MV-4-11 (cell line): ENCODE data around the gene TRMT10B.
"Not testable (repeated sequence)": the region's sequence is repeated elsewhere in the genome, so short reads cannot be mapped to it uniquely, and the experiment has no call there.

Experiments
- DNase-seq: peaks from one replicate; lab custom pipeline; 2025; lab: John Stamatoyannopoulos, UW

Gene TRMT10B

DNA sequence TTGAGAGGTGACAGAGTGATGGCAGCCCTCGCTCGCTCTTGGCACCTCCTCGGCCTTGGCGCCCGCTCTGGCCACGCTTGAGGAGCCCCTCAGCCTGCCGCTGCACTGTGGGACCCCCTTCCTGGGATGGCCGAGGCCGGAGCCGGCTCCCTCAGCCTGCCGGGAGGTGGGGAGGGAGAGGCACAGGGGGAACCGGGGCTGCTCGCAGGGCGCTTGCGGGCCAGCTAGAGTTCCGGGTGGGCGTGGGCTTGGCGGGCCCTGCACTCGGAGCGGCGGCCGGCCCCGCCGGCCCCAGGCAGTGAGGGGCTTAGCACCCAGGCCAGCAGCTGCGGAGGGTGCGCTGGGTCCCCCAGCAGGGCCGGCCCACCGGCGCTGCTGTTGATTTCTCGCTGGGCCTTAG, 1.9 kb upstream of the TRMT10B start:
- not testable (repeated sequence) for DNase-seq

GRCh38 chr9:37752112-37752511, 1.5 kb upstream of the TRMT10B start:
- not testable (repeated sequence) for DNase-seq

GRCh38 chr9:37752642-37753488, 740 bp upstream of the TRMT10B start:
- DNase-seq: no peak

GRCh38 chr9:37758747-37759146, 5.1 kb downstream of the TRMT10B start:
- DNase-seq: no peak

DNA sequence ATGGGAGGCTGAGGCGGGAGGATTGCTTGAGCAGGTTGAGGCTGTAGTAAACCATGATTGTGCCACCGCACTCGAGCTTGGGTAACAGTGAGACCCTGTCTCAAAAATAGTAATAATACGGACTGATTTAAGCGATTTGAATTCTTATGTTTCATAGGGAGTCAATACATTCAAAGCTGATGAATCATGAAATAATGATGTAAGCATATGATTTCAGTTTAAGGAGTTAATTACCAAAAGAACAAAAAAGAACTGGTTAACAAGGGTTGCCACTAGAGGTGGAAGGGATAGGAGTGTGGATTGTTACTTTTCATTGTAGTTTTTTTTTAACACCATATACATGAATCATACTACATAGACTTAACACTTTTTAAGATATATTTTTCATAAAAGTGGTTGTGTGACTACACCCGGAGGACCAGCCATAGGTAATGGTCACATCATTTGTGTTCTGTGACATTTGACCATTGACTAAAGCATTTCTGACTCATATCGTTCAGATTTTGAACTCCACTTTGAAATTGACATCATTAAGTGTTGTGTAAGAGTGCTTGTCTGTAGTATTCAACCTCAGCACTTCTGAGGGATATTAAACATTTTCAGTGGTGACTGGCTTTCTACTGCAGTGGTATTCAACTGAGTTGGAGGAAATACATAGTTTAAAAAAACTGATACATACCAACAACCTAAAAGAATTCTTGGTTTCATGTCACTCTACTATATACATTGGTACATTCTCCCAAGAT, 7.0 kb downstream of the TRMT10B start:
- DNase-seq: no peak

- no peak for DNase-seq
Measured at GRCh38 chr9:37761511-37761910, 7.9 kb downstream of the TRMT10B start.

- not testable (repeated sequence) for DNase-seq
Measured at GRCh38 chr9:37765263-37765662, 11.7 kb downstream of the TRMT10B start.

DNA sequence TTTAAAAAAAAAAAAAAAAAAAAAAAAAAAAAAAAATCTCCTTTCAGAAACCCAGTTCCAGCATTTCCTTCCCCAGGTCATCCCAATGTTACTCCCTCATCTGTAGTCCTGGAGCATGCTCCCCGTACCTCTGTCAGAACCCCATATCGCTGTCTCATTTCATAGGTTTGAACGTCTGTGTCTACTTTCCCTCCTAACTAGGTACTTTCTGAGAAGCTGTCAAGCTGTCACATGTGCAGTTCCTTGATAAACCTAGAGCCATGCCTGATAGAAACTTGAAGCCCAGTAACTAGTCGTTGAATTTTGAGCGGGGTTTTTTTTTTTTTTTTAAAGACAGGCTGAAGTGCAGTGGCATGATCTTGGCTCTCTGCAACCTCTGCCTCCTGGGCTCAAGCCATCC, 15.7 kb downstream of the TRMT10B start:
- DNase-seq: no peak

GRCh38 chr9:37769995-37770394, 16.4 kb downstream of the TRMT10B start:
- no peak for DNase-seq

- no peak for DNase-seq
Measured at GRCh38 chr9:37775216-37775919, 21.8 kb downstream of the TRMT10B start.

DNA sequence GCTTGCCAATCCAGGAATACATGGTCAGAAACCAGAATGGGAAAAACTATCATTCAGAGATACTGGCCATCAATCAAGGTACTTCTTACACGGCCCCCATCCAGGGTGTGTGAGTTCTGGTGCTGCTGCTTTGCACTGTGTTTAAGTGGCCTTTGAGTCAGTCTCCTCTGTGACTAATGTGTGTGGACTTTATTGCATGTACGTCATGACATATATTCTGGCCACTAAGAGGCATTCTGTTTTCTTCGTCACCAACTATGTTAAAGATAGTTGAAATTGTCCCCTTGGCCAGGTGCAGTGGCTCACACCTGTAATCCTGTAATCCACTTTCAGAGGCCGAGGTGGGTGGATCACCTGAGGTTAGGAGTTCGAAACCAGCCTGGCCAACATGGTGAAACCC, 22.7 kb downstream of the TRMT10B start:
- no peak for DNase-seq

GRCh38 chr9:37778534-37778933, 24.9 kb downstream of the TRMT10B start:
- DNase-seq: no peak

GRCh38 chr9:37784291-37784615, 30.6 kb downstream of the TRMT10B start:
- DNase-seq: no peak

DNA sequence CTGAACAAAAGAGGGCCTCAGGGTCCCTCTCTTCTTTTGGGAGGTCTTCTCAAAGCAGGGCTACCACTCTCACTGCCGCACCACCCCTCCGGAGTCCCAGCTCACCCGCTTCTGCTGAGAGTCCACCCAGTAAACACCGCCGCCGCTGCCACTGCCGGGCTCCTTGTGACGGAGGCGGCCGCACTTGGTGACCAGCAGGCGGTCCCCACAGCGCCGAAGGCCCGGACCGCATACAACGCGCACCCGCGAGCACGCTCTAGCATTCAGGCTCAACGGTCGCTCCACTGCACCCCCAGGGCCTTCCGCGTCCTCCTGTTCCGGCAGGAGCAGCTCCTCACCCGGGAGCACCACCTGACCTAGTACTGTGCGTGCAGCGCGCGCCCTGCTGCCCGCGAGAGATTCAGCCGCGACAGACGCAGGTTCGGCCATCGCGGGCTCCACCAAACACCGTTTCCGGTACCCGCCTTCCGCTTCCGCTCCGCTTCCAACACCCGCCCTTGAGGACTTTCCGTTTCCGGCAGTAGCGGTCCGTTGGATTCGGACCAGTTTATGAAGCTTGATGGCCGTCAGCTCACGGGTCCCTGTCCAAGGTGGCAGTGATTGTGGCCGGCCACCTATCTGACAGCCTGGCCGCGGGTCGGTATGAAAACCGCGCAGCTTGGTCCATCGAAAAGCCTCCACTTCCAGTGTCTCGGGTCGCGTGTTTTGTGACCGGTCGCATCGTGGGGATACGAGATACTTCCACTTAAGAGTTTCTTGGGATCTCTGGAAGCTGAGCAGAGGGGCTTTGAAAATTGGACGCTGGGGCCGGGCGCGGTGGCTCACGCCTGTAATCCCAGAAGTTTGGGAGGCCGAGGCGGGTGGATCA, 31.2 kb downstream of the TRMT10B start, which contains the start of gene EXOSC3:
Gene EXOSC3 (minus strand): TSS at position 449 of the 868 bp plus-strand sequence. CDS start 20 bp downstream, at position 429.
- DNase-seq: peak; percentile 88

DNA sequence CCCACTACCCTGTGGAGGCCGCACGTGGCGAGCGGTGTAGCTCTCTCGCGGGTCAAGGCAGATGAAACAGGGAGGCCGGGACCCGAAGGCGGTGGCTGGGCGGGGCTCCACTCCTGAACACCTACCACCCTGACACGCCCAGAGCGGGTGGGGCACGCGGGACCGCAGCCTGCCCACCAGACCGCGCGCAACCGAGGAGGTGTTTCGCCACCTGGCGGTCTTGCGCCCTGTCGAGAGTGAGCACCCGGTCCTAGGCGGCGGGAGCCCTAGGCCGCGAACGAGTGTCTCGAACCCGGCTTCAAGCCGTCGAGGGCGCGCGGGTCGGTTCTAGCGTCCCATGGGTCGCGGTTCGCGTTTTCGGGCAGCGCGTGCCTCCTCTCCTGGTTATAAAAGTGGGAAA, 33.5 kb downstream of the TRMT10B start:
- no peak for DNase-seq

- DNase-seq: peak; percentile 59
Measured at GRCh38 chr9:37788332-37788731, 34.7 kb downstream of the TRMT10B start.

GRCh38 chr9:37790096-37790495, 36.5 kb downstream of the TRMT10B start:
- no peak for DNase-seq

DNA sequence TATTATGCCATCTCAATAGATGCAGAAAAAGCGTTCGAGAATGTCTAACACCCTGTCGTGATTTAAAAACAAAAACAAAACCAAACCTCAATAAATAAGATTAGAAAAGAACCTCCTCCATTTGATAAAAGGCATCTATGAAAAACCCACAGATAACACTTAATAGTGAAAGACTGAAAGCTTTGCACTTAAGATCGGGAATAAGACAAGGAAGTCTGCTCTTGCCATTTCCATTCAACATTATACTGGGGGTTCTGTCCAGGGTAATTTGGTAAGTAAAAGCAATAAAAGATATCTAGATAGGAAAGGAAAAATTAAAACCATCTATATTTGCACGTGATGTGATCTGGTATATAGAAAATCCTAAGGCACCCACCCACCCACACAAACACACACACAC, 38.5 kb downstream of the TRMT10B start:
- no peak for DNase-seq

DNA sequence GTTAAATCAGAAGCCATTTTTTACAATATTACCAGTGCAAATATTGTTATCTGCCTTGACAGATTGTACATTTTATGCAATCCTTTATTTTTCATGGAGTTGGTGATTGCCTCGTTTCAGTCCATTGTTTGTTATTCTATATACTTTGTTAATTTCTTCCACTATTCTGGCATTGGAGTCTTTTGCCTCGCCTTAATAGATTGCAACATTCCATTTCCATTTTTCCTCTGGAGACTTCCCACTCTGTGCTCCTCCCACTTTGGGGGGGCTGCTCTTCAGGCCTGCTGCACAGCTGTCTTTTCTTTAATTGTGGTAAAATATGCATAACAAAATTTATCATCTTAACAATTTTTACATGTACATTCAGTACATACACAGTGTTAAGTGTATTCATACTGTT, 42.6 kb downstream of the TRMT10B start:
- DNase-seq: no peak

GRCh38 chr9:37798677-37799076, 45.1 kb downstream of the TRMT10B start:
- no peak for DNase-seq

DNA sequence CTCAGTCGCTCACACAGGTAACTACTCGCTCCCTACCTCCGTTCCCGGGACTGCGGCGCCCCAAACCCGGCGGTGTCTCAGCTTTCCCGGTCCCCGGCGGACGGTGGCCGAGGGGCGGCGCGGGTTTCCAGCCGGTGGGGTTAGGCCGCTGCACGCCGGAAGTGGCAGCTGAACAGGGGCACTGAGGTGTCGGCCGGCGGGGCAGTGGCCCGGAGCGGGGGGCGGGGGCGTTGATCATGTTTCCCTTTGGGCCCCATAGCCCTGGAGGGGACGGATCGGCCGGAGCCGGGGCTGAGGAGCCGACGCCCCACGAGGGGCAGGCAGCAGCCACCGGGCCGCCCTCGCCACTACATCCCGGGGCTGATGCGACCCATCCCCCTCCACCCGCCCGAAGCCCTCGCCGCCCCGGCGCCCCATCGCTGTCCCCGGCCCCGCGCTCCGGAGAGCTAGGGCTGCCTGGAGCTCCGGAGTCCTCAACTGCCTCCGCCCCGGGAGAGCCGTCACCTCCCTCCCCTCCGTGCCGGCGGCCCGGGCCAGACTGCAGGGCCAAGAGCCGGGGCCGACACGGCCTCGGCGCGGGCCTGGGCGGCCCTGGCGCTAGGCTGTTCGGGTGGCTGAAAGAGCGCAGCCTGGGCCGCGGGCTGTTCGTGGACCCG, 47.2 kb downstream of the TRMT10B start, which contains the start of gene DCAF10:
Gene DCAF10 (plus strand): TSS at position 167 of the 656 bp plus-strand sequence. CDS start 70 bp downstream, at position 237.
- DNase-seq: peak; percentile 59
